SK-MEL-5 (cell line): ENCODE results near the gene CCDC88B. TPM values are rescaled to one million over a fixed set of nuclear protein-coding genes. Genes with fewer than 3 reads are reported as not detected.

ENCODE experiments used
- DNase-seq: peaks from one replicate; pipeline ENCODE4 v3.0.0-alpha.2; 2016; ENCODE audit warnings: low read depth, low spot score
- in situ Hi-C: cut with HindIII; loops from 2 replicates; pipeline ENCODE4 v1.10.0; 2016; ENCODE audit warnings: low sequenced_read_pairs, high pct_unique_total_duplicates, low pct_unique_long_range_greater_than_20kb
- polyA plus RNA-seq, 2 experiments: library from polyadenylated mRNA; depleted of rRNA; stranded (reverse); fragments of >200 nt; gene quantifications; 2 replicates each; pipeline ENCODE4 v1.2.3, GENCODE V29; 2015
- total RNA-seq: library from RNA; depleted of rRNA; stranded (reverse); fragments of >200 nt; shearing (Covaris generic); gene quantifications from 2 replicates; pipeline ENCODE4 v1.2.3, GENCODE V29; 2014; rRNA removed

Gene CCDC88B
- total RNA-seq, result 1.3 and 2.0 TPM in 2 replicates
- 0.76 and 2.3 TPM in 2 replicates for polyA plus RNA-seq (2015; cell fraction: cytosol; rRNA removed)
- polyA plus RNA-seq (2015; cell fraction: nucleus; rRNA removed), result 1.4 and 2.0 TPM in 2 replicates

- in situ Hi-C loops, result no loop called here
- DNase-seq, result no peak
Observed at GRCh38 chr11:64339754-64340408, at the start of gene CCDC88B. CCDC88B (plus strand) TSS chr11:64340204; CDS start chr11:64340267, 63 bp downstream.

- in situ Hi-C loops, result no loop called here
- DNase-seq, result no peak
Observed at GRCh38 chr11:64290352-64291261, 49.4 kb upstream of the CCDC88B start.

- in situ Hi-C loops, result no loop called here
- DNase-seq, result no peak
Observed at GRCh38 chr11:64291262-64291751, 48.7 kb upstream of the CCDC88B start, which contains the start of gene KCNK4. KCNK4 (plus strand) TSS chr11:64291302; CDS start chr11:64293019, 1,717 bp downstream.

GRCh38 chr11:64291752-64292459 is 48.1 kb upstream of the CCDC88B start:
- in situ Hi-C loops, result no loop called here
- no peak for DNase-seq

GRCh38 chr11:64292460-64293254 is 47.3 kb upstream of the CCDC88B start:
- in situ Hi-C loops, result no loop called here
- no peak for DNase-seq

GRCh38 chr11:64294774-64295173 is 45.2 kb upstream of the CCDC88B start:
- DNase-seq, result no peak
- in situ Hi-C loops, result no loop called here

GRCh38 chr11:64295760-64296159 is 44.2 kb upstream of the CCDC88B start:
- DNase-seq, result no peak
- in situ Hi-C loops, result no loop called here

- in situ Hi-C loops, result no loop called here
- DNase-seq, result no peak
Observed at GRCh38 chr11:64296236-64296635, 43.8 kb upstream of the CCDC88B start.

- in situ Hi-C loops, result no loop called here
- no peak for DNase-seq
Observed at GRCh38 chr11:64296830-64297698, 42.9 kb upstream of the CCDC88B start.

GRCh38 chr11:64297699-64298358 is 42.2 kb upstream of the CCDC88B start:
- in situ Hi-C loops, result no loop called here

GRCh38 chr11:64298966-64299846 is 40.8 kb upstream of the CCDC88B start:
- in situ Hi-C loops, result no loop called here
- no peak for DNase-seq

More at GRCh38 chr11:64297699-64298358, 42.2 kb upstream of the CCDC88B start:
- no peak for DNase-seq

- DNase-seq, result no peak
- in situ Hi-C loops, result no loop called here
Observed at GRCh38 chr11:64299847-64300648, 40.0 kb upstream of the CCDC88B start, which contains the start of gene CATSPERZ. CATSPERZ (plus strand) TSS chr11:64300358; CDS start chr11:64300411, 53 bp downstream.

- DNase-seq, result no peak
- in situ Hi-C loops, result no loop called here
Observed at GRCh38 chr11:64303109-64304031, 36.6 kb upstream of the CCDC88B start.
